ENCODE data around the gene TFAP2C.
"Not testable (repeated sequence)": the region's sequence is repeated elsewhere in the genome, so short reads cannot be mapped to it uniquely, and the experiment has no call there.

The TFAP2C gene

DNA sequence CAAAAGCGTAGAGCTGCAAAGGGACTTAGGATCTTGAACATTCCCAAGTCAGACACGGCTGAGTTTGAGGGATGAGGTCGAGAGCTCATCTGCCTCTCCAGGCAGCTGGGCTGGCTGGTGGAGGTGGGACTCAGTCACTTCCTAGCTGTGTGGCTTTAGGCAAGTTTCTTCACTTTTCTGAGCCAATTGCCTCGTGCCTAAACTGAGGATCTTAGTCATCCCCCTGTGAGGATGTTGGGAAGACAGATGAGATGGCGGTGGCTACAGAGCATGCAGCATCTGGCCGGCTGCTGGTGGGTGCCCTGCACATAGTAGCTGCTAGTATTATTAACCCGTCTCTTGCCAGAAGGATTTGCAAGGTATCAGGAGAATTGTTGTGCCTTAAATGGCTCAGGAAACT is 27.5 kb downstream of the TFAP2C start:
- TF ChIP-seq CTCF (IDR thresholded peaks at IDR 0.05; ENCODE audit: extremely low read depth, missing control alignments), result no peak
- no peak for DNase-seq (ENCODE audit: low spot score)

DNA sequence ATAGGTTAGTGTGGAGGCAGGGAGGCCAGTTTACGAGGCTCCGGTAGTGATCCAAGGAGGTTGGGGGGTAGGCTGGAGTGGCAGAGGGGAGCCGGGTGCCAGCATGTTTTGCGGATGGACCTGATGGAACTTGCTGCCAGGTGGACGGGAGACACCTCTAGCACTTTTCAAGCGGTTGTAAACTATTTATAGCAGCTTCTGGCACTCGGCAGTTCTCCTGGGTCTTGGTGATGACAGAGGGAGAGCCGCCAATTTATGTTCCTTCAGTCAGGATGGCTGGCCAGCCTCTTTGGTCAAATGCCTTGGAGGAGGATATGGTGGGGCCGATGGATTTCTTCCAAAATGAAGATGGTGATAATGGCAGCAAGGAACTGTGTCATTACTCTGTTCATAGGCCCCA is 28.8 kb downstream of the TFAP2C start:
- TF ChIP-seq CTCF (IDR thresholded peaks at IDR 0.05; ENCODE audit: extremely low read depth, missing control alignments), result no peak

GRCh38 chr20:56658341-56658947 is 29.3 kb downstream of the TFAP2C start:
- not testable (repeated sequence) for DNase-seq (ENCODE audit: low spot score)

More for the DNA sequence above, 28.8 kb downstream of the TFAP2C start:
- DNase-seq (ENCODE audit: low spot score), result no peak

DNA sequence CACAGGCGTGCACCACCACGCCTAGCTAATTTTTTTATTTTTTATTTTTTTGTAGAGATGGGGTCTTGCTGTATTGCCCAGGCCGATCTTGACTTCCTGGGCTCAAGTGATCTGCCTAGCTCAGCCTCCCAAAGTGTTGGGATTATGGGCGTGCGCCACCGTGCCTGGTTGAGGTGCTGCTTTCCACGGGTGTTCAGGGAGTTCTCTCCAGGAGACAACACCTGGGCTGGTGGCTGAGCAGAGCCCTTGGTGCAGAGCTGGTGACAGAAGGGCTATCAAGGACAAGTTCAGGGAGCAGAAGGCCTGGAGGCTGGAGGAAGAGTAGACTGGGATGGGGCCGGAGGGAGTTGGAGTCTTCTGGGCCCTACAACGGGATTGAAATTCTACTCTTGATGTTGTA is 34.6 kb downstream of the TFAP2C start:
- no peak for DNase-seq (ENCODE audit: low spot score)
- no peak for TF ChIP-seq CTCF (IDR thresholded peaks at IDR 0.05; ENCODE audit: extremely low read depth, missing control alignments)

- DNase-seq (ENCODE audit: low spot score), result no peak
- no peak for TF ChIP-seq CTCF (IDR thresholded peaks at IDR 0.05; ENCODE audit: extremely low read depth, missing control alignments)
These were observed 35.7 kb downstream of the TFAP2C start for GRCh38 chr20:56664796-56665195.

DNA sequence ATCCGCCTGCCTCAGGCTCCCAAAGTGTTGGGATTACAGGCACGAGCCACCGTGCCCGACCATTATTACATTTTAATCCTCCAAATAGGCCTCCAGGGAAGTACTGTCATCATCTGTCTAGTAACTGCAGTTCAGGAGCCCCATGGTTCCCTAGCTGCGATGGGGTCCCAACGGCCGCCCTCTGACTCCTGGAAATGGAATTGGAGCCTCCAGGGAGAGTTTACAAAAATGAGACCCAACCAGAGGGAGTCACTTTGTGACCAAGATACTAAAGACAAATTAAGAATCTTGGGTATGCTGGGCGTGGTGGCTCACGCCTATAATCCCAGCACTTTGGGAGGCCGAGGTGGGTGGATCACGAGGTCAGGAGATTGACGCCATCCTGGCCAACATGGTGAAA is 36.7 kb downstream of the TFAP2C start:
- DNase-seq (ENCODE audit: low spot score), result no peak
- no peak for TF ChIP-seq CTCF (IDR thresholded peaks at IDR 0.05; ENCODE audit: extremely low read depth, missing control alignments)

DNA sequence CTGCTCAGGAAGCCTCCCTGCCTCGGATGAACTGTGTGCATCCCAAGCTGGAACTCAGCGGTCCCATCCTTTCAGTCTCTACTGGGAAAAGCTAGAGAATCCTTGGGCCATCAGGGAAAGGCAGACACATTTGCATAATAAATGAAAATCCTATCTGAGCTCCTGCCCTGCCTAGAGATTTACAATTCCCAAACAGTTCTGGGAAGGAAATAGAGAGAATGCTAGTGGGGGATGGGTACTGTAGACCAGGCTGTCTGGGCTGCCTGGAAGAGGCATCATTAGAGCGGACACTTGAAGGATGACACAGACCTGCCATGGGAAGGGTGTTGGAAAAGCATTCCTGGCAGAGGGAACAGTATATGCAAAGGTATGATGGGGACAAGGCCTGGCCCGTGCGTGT is 44.3 kb downstream of the TFAP2C start:
- no peak for DNase-seq (ENCODE audit: low spot score)
- TF ChIP-seq CTCF (IDR thresholded peaks at IDR 0.05; ENCODE audit: extremely low read depth, missing control alignments), result no peak

DNA sequence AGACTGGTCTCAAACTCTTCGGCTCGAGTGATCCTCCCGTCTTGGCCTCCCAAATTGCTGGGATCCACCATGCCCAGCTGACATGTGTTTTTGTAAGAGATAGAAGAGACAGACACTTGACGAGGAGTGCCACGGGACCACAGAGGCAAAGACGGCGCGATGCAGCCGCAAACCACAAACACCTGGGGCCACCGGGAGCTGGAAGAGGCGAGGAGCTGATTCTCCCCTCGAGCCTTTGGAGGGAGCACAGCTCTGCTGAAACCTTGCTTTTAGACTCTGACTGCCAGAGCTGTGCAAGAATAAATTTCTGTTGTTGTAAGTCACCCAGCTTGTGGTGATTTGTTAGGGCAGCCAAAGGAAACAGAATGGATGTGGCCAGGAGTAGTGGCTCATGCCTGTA is 46.9 kb downstream of the TFAP2C start:
- TF ChIP-seq CTCF (IDR thresholded peaks at IDR 0.05; ENCODE audit: extremely low read depth, missing control alignments), result no peak
- no peak for DNase-seq (ENCODE audit: low spot score)
